Erythroblast (primary cell): ENCODE results near the gene TMEM37.

Source experiments
- GATA1 ChIP-seq: IDR thresholded peaks from 2 replicates; pipeline ENCODE4 v1.6.1; 2011; ENCODE audit warnings: low read depth, mild to moderate bottlenecking, control low read depth, low read length, moderate library complexity
- POLR2A ChIP-seq: IDR thresholded peaks from 2 replicates; pipeline ENCODE4 v1.6.1; 2011; ENCODE audit warnings: mild to moderate bottlenecking, low read length

GRCh38 chr2:119469661-119470297 is 38.1 kb downstream of the TMEM37 start:
- TF ChIP-seq POLR2A (no peak), GATA1 (no peak)
